Stomach (tissue), 4 donors: ENCODE results near the gene SH3GLB2.
A peak's percentile ranks its signal among the peaks of the same experiment; 100 is the strongest.

Experiments
- POLR2A ChIP-seq, 4 donors: fragments of 450-650 bp; IDR thresholded peaks; one replicate each; pipeline ENCODE4 v1.6.1; 2016; ENCODE audit warnings: antibody characterized with exemption in 4 of 4, control low read depth in 2 of 4, mild to moderate bottlenecking in 1 of 4, moderate library complexity in 1 of 4
- TF ChIP-seq, protein P1 (sequence below), 7 experiments: fragments of 450-650 bp in 4 of 7; fragments of 200-600 bp in 3 of 7; sonication (generic) in 3 of 7; IDR thresholded peaks; one replicate each; pipeline ENCODE4 v1.5.1; 2016 to 2019; ENCODE audit warnings: antibody characterized with exemption in 7 of 7, control low read depth in 2 of 7, mild to moderate bottlenecking in 1 of 7

DNA sequence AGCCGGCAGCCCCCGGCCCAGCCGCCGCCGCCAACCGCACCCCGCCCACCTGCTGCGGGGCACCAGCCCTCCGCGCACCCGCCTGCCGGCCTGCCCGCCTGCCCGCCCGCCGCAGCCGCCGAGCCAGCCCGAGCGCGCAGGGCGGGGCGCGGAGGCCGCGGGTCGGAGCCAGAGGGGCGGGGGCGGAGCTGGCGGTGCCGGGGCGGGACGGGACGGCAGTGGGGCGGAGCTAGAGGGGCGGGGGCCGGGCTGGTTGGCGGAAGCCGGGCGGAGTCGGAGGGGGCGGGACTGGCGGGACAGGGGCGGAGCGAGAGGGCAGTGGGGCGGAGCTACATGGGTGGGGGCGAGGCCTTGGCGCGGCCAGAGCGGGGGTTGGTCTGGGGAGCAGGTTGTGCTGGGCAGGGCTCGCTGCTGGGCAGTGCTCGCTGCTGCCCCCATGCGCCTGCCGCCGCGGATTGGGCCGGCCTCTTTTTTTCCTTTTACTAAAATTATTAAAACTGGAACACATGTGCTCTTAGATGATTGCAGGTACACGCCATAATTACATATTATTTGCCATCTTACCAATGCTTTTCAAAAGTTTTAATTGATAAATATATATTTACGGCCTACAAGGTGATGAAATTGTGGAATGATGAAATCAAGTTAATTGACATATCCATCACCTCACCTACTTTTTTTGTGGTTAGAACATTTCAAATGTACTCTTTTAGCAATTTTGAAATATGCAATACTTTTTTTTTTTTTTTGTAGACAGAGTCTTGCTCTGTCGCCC lies at the start of gene SH3GLB2:
- TF ChIP-seq, protein P1, sequence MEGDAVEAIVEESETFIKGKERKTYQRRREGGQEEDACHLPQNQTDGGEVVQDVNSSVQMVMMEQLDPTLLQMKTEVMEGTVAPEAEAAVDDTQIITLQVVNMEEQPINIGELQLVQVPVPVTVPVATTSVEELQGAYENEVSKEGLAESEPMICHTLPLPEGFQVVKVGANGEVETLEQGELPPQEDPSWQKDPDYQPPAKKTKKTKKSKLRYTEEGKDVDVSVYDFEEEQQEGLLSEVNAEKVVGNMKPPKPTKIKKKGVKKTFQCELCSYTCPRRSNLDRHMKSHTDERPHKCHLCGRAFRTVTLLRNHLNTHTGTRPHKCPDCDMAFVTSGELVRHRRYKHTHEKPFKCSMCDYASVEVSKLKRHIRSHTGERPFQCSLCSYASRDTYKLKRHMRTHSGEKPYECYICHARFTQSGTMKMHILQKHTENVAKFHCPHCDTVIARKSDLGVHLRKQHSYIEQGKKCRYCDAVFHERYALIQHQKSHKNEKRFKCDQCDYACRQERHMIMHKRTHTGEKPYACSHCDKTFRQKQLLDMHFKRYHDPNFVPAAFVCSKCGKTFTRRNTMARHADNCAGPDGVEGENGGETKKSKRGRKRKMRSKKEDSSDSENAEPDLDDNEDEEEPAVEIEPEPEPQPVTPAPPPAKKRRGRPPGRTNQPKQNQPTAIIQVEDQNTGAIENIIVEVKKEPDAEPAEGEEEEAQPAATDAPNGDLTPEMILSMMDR (IDR thresholded peaks at IDR 0.05): peak in 5 of 7 experiments; percentile 48 to 91 (median 88)
- TF ChIP-seq POLR2A (IDR thresholded peaks at IDR 0.05): no peak
